Measurements from ENCODE around the gene MDN1.
"Not testable (repeated sequence)": the region's sequence is repeated elsewhere in the genome, so short reads cannot be mapped to it uniquely, and the experiment has no call there.

MDN1 gene

GRCh38 chr6:89786970-89787369, 32.6 kb downstream of the MDN1 start:
- Histone ChIP-seq H3K4me3 (ENCODE audit: severe bottlenecking) (no peak overlapping the region), H3K9me3 (ENCODE audit: severe bottlenecking) (no peaks in the 10 kb centered on the region), H3K36me3 (ENCODE audit: low read depth) (peaks cover 87% of the 10 kb centered on the region), H3K27ac (ENCODE audit: poor library complexity, severe bottlenecking) (no peak overlapping the region), H3K4me1 (ENCODE audit: insufficient read depth, poor library complexity, severe bottlenecking) (no peaks in the 10 kb centered on the region), H3K27me3 (ENCODE audit: insufficient read depth, poor library complexity, severe bottlenecking) (no peaks in the 10 kb centered on the region)
- ATAC-seq (ENCODE audit: low read depth) (no peak), DNase-seq (ENCODE audit: low spot score) (no peak)
- no peak for TF ChIP-seq CTCF (IDR thresholded peaks at IDR 0.05; ENCODE audit: poor library complexity, severe bottlenecking)

- Histone ChIP-seq H3K9me3 (ENCODE audit: severe bottlenecking) (no peaks in the 10 kb centered on the region), H3K4me3 (ENCODE audit: severe bottlenecking) (no peak overlapping the region), H3K4me1 (ENCODE audit: insufficient read depth, poor library complexity, severe bottlenecking) (no peaks in the 10 kb centered on the region), H3K27me3 (ENCODE audit: insufficient read depth, poor library complexity, severe bottlenecking) (no peaks in the 10 kb centered on the region), H3K36me3 (ENCODE audit: low read depth) (peaks cover 83% of the 10 kb centered on the region), H3K27ac (ENCODE audit: poor library complexity, severe bottlenecking) (no peak overlapping the region)
- TF ChIP-seq CTCF (IDR thresholded peaks at IDR 0.05; ENCODE audit: poor library complexity, severe bottlenecking): no peak
- no peak for DNase-seq (ENCODE audit: low spot score)
- ATAC-seq (ENCODE audit: low read depth): no peak
Observed at GRCh38 chr6:89784838-89785237, 34.8 kb downstream of the MDN1 start.

GRCh38 chr6:89783293-89783692, 36.3 kb downstream of the MDN1 start:
- H3K36me3 ChIP-seq (ENCODE audit: low read depth): peaks cover 82% of the 10 kb centered on the region
- H3K27me3 ChIP-seq (ENCODE audit: insufficient read depth, poor library complexity, severe bottlenecking); H3K4me1 ChIP-seq (ENCODE audit: insufficient read depth, poor library complexity, severe bottlenecking); H3K4me3 ChIP-seq (ENCODE audit: severe bottlenecking); H3K9me3 ChIP-seq (ENCODE audit: severe bottlenecking); H3K27ac ChIP-seq (ENCODE audit: poor library complexity, severe bottlenecking); DNase-seq (ENCODE audit: low spot score); ATAC-seq (ENCODE audit: low read depth): not testable (repeated sequence)

- Histone ChIP-seq H3K27me3 (ENCODE audit: insufficient read depth, poor library complexity, severe bottlenecking) (no peaks in the 10 kb centered on the region), H3K4me1 (ENCODE audit: insufficient read depth, poor library complexity, severe bottlenecking) (no peaks in the 10 kb centered on the region), H3K36me3 (ENCODE audit: low read depth) (peaks cover 71% of the 10 kb centered on the region), H3K27ac (ENCODE audit: poor library complexity, severe bottlenecking) (no peak overlapping the region), H3K4me3 (ENCODE audit: severe bottlenecking) (no peak overlapping the region), H3K9me3 (ENCODE audit: severe bottlenecking) (no peaks in the 10 kb centered on the region)
- ATAC-seq (ENCODE audit: low read depth): no peak
- no peak for TF ChIP-seq CTCF (IDR thresholded peaks at IDR 0.05; ENCODE audit: poor library complexity, severe bottlenecking)
- no peak for DNase-seq (ENCODE audit: low spot score)
Observed at GRCh38 chr6:89782222-89782621, 37.4 kb downstream of the MDN1 start.

- Histone ChIP-seq H3K36me3 (ENCODE audit: low read depth) (peaks cover 71% of the 10 kb centered on the region), H3K9me3 (ENCODE audit: severe bottlenecking) (no peaks in the 10 kb centered on the region), H3K4me3 (ENCODE audit: severe bottlenecking) (no peak overlapping the region), H3K27me3 (ENCODE audit: insufficient read depth, poor library complexity, severe bottlenecking) (no peaks in the 10 kb centered on the region), H3K27ac (ENCODE audit: poor library complexity, severe bottlenecking) (no peak overlapping the region), H3K4me1 (ENCODE audit: insufficient read depth, poor library complexity, severe bottlenecking) (no peaks in the 10 kb centered on the region)
- DNase-seq (ENCODE audit: low spot score) (no peak), ATAC-seq (ENCODE audit: low read depth) (no peak)
- TF ChIP-seq CTCF (IDR thresholded peaks at IDR 0.05; ENCODE audit: poor library complexity, severe bottlenecking): no peak
Observed at GRCh38 chr6:89781070-89782034, 38.2 kb downstream of the MDN1 start.
